Nephron progenitor cell (in vitro differentiated cells): Measurements from ENCODE around the gene AFF1.

ENCODE experiments used
- DNase-seq: peaks from one replicate; pipeline ENCODE4 v3.0.0; 2021
- H3K27ac Mint-ChIP-seq: 2 replicates; pipeline ENCODE4 v1.8.0; 2021; ENCODE audit warnings: mild to moderate bottlenecking, moderate library complexity, mixed read lengths
- H3K27me3 Mint-ChIP-seq: 2 replicates; pipeline ENCODE4 v1.8.0; 2021; ENCODE audit warnings: mild to moderate bottlenecking, low read depth, mixed read lengths; ENCODE audit not compliant: poor library complexity
- H3K36me3 Mint-ChIP-seq: 2 replicates; pipeline ENCODE4 v1.8.0; 2021; ENCODE audit warnings: low read depth, mixed read lengths
- H3K4me1 Mint-ChIP-seq: 2 replicates; pipeline ENCODE4 v1.8.0; 2021; ENCODE audit warnings: mixed read lengths
- H3K4me3 Mint-ChIP-seq: 2 replicates; pipeline ENCODE4 v1.8.0; 2021; ENCODE audit warnings: mild to moderate bottlenecking, moderate library complexity, mixed read lengths
- H3K9me3 Mint-ChIP-seq: 2 replicates; pipeline ENCODE4 v1.8.0; 2021; ENCODE audit warnings: mild to moderate bottlenecking, moderate library complexity, mixed read lengths
- CTCF ChIP-seq: fragments of 200-600 bp; sonication (generic); IDR thresholded peaks from 2 replicates; pipeline ENCODE4 v1.5.0; 2021; ENCODE audit warnings: antibody characterized with exemption

AFF1 gene

GRCh38 chr4:86917212-86918039 is 17.4 kb upstream of the AFF1 start:
- DNase-seq, result no peak
- Mint-ChIP-seq H3K4me1 (peaks cover 2% of the 10 kb centered on the region), H3K27ac (no peak overlapping the region), H3K9me3 (no peaks in the 10 kb centered on the region), H3K27me3 (peaks cover 6% of the 10 kb centered on the region), H3K36me3 (peaks cover 4% of the 10 kb centered on the region), H3K4me3 (no peak overlapping the region)
- TF ChIP-seq CTCF, result no peak

GRCh38 chr4:86918539-86919072 is 16.2 kb upstream of the AFF1 start:
- H3K36me3 Mint-ChIP-seq, result peaks cover 4% of the 10 kb centered on the region
- H3K4me3 Mint-ChIP-seq, result no peak overlapping the region
- peaks cover 3% of the 10 kb centered on the region for H3K27me3 Mint-ChIP-seq
- no peak for DNase-seq
- TF ChIP-seq CTCF, result no peak
- peaks cover 4% of the 10 kb centered on the region for H3K4me1 Mint-ChIP-seq
- no peaks in the 10 kb centered on the region for H3K9me3 Mint-ChIP-seq
- no peak overlapping the region for H3K27ac Mint-ChIP-seq

GRCh38 chr4:86919561-86920223 is 15.1 kb upstream of the AFF1 start:
- Mint-ChIP-seq H3K36me3 (peaks cover 6% of the 10 kb centered on the region), H3K27ac (no peak overlapping the region), H3K27me3 (peaks cover 3% of the 10 kb centered on the region), H3K9me3 (no peaks in the 10 kb centered on the region), H3K4me3 (no peak overlapping the region), H3K4me1 (peaks cover 4% of the 10 kb centered on the region)
- DNase-seq, result no peak
- no peak for TF ChIP-seq CTCF

GRCh38 chr4:86921608-86922252 is 13.1 kb upstream of the AFF1 start:
- Mint-ChIP-seq H3K4me3 (no peak overlapping the region), H3K27me3 (peaks cover 3% of the 10 kb centered on the region), H3K9me3 (no peaks in the 10 kb centered on the region), H3K36me3 (peaks cover 15% of the 10 kb centered on the region), H3K4me1 (peaks cover 4% of the 10 kb centered on the region), H3K27ac (no peak overlapping the region)
- no peak for TF ChIP-seq CTCF
- DNase-seq, result no peak

GRCh38 chr4:86924811-86925210 is 10.0 kb upstream of the AFF1 start:
- H3K27me3 Mint-ChIP-seq, result peaks cover 4% of the 10 kb centered on the region
- peaks cover 29% of the 10 kb centered on the region for H3K36me3 Mint-ChIP-seq
- no peak overlapping the region for H3K27ac Mint-ChIP-seq
- H3K4me1 Mint-ChIP-seq, result peaks cover 25% of the 10 kb centered on the region
- H3K4me3 Mint-ChIP-seq, result no peak overlapping the region
- TF ChIP-seq CTCF, result no peak
- peaks cover 3% of the 10 kb centered on the region for H3K9me3 Mint-ChIP-seq
- no peak for DNase-seq
